ENCODE data around the gene GPR148.
"Not testable (repeated sequence)": the region's sequence is repeated elsewhere in the genome, so short reads cannot be mapped to it uniquely, and the experiment has no call there.

The GPR148 gene, protein sequence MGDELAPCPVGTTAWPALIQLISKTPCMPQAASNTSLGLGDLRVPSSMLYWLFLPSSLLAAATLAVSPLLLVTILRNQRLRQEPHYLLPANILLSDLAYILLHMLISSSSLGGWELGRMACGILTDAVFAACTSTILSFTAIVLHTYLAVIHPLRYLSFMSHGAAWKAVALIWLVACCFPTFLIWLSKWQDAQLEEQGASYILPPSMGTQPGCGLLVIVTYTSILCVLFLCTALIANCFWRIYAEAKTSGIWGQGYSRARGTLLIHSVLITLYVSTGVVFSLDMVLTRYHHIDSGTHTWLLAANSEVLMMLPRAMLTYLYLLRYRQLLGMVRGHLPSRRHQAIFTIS

DNA sequence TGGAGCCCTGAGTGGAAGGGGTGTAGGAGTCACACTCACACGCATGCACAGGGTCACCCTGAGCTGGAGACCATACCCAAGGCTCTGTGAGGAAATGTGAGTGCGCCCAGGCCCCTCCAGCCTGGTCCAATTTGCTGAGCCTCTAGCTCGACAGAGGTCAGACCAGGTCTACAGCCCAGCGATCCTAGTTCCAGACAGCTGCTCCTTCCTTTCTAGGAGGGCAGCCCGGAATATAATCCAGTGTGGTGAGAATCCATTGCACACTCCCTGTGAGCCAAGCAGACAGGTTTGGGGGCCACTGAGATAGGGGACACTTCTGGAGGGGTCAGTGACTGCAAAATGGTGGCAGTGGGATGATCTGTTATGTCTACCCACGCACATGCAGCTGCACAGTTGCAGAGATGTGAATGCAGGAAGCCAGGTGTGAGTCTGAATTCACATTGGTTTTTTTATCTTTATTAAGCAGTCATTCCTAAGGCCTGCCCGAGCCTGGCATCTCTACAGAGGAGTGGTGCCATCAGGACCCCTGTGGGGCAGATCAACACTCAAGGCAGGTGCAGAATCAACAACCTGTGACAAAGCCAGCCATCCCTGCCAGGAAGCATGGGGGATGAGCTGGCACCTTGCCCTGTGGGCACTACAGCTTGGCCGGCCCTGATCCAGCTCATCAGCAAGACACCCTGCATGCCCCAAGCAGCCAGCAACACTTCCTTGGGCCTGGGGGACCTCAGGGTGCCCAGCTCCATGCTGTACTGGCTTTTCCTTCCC lies at the start of gene GPR148:
Gene GPR148, plus strand, starts transcription at position 522 of the 768 bp plus-strand sequence. Its CDS starts 82 bp downstream, at position 604.
- Mint-ChIP-seq H3K27me3 (peaks cover 4% of the 10 kb centered on the region), H3K27ac (peak within 1 kb of the TSS; percentile 50), H3K9me3 (no peaks in the 10 kb centered on the region), H3K36me3 (ENCODE audit: low read depth) (no peaks in the 10 kb centered on the region), H3K4me1 (peaks cover 8% of the 10 kb centered on the region), H3K4me3 (peak within 1 kb of the TSS; percentile 70)
- DNase-seq = no peak
- no peak for ATAC-seq

DNA sequence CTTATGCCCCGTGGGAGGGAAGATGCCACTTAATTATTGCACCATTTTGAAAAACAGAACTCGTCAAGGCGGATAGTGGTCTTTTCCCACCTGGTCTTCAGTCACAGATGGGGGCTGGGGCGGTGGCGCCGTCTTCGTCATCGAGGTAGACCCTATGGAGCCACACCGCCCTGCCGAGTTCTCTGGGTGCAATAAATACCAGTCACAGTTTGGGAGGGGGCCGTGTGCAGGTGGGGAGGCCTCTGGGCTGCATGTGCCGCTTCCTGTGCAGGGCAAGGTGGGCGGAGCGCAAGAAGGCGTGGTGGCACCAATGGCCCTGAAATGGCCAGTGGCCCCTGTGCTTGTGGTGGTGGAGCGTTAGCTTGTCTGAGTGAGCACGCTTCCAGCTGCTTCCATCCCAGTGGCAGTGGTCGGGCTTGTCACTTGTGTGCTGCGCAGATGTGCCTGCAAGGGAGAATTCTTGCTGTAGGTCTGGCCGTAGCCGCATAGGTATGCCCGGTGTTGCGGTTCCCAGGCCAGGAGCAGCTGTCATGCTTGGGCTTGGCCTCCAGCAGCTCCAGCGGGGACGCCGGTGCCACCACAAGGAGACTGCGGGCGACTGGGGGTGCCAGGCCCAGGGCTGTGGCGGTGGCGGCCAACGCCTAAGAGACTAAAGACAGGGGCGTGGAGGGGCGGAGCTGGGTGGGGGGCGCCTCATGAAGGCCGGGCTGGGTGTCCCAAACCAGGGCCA lies 36.7 kb upstream of the GPR148 start:
- not testable (repeated sequence) for H3K9me3 Mint-ChIP-seq; H3K27ac Mint-ChIP-seq; H3K27me3 Mint-ChIP-seq; H3K36me3 Mint-ChIP-seq (ENCODE audit: low read depth); H3K4me1 Mint-ChIP-seq; H3K4me3 Mint-ChIP-seq; DNase-seq; ATAC-seq

DNA sequence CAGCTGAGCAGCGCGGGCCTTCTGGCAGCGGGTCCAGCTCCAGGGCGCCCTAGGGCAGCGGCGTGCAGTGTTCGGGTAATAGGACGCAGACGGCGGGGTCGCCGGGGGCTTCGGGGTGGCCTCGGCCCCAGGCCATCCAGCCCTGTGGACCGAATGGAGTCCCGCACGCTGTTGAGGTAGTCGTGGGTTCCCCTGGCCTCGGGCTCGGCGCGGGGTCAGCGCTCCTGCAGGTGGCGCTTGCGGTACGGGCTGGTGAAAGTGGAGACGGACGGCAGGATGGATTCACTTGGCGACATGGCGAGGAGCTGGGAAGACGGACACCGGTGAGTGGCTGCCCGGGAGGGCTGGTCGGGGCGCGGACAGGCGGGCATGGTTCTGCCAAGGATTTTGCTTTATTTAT lies 35.4 kb upstream of the GPR148 start:
- peak; percentile 46 for ATAC-seq
- H3K27ac Mint-ChIP-seq; H3K9me3 Mint-ChIP-seq; H3K27me3 Mint-ChIP-seq; H3K4me3 Mint-ChIP-seq; H3K4me1 Mint-ChIP-seq; H3K36me3 Mint-ChIP-seq (ENCODE audit: low read depth): not testable (repeated sequence)
- peak; percentile 27 for DNase-seq

DNA sequence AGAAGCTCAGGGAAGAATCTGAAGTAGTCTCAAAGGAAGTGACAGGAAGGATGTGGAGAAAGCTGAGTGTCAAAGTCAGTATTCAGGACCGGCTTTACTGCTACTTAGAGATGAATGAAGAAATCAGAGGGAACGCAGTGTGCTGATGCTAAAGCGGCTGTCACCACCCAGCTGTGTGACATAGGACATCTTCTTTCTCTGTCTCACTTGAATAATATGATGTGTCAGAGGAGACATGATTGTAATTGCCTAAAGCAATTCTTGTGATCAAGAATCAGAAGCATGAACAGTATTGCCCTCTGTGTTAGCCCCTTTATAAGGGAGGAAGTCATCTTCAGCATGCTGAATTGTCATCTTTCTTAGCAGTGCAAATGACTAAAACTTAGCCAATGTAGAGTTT lies 25.6 kb upstream of the GPR148 start:
- not testable (repeated sequence) for H3K4me3 Mint-ChIP-seq; DNase-seq; H3K27ac Mint-ChIP-seq; H3K27me3 Mint-ChIP-seq; H3K4me1 Mint-ChIP-seq; H3K36me3 Mint-ChIP-seq (ENCODE audit: low read depth); H3K9me3 Mint-ChIP-seq; ATAC-seq

DNA sequence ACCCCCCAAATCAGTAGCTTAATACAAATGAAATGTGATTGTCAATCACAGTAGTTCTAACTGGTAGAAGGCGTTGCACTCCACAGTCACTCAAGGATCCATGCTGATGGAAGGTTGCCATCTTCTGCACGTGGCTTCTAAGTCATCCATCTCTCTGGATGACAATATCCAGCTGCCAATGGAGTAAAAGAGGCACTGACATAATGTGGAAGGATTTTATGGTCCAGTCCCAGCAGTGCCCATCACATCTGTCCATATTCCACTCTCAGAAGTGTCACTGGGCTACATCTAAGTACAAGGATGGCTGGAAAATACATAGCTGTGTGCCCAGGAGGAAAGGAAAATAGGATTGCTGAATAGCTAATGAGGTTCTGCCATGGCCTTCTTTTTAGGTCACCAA lies 14.1 kb upstream of the GPR148 start:
- not testable (repeated sequence) for H3K27me3 Mint-ChIP-seq; H3K36me3 Mint-ChIP-seq (ENCODE audit: low read depth); H3K27ac Mint-ChIP-seq; H3K4me1 Mint-ChIP-seq; H3K4me3 Mint-ChIP-seq; DNase-seq; ATAC-seq; H3K9me3 Mint-ChIP-seq

DNA sequence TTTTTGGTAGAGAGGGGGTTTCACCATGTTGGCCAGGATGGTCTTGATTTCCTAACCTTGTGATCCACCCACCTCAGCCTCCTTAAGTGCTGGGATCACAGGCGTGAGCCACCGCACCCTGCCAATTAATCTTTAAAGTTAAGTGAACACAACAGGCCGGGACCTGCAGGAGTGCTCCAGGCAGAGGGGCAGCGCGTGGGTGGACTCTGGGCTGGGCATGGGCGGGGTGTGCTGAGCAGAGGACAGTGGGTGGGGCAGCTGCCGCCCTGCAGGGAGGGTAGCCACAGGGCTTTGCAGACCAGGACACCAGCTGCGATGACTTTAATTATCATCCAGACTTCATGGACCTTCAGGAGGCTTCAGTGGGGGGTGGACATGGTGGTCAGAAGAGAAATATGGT lies 8.8 kb upstream of the GPR148 start:
- ATAC-seq (no peak), DNase-seq (no peak)
- no peak overlapping the region for H3K4me3 Mint-ChIP-seq
- H3K27me3 Mint-ChIP-seq = peaks cover 7% of the 10 kb centered on the region
- H3K9me3 Mint-ChIP-seq = no peaks in the 10 kb centered on the region
- H3K36me3 Mint-ChIP-seq (ENCODE audit: low read depth) = no peaks in the 10 kb centered on the region
- no peaks in the 10 kb centered on the region for H3K4me1 Mint-ChIP-seq
- H3K27ac Mint-ChIP-seq = no peak overlapping the region

DNA sequence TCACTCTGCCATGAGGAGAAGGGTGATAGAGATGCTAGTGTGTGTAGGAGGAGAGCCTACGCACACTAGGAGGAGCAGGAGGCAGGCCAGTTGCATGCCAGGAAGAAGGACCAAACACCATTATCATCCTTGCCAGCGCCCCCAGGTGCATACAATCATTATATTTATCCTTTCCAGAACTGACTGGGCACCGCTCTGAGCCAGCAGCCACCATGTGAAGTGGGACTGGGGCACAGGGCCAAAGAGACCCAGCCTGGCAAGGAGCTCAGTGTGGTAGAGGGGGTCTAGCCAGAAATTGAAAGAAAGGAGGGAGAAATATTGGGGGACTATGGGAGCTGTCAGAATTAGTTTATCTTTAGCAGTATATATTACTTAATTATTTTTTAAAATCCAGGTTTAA lies 8.3 kb upstream of the GPR148 start:
- Mint-ChIP-seq H3K4me1 (no peaks in the 10 kb centered on the region), H3K27me3 (peaks cover 7% of the 10 kb centered on the region), H3K9me3 (no peaks in the 10 kb centered on the region), H3K4me3 (no peak overlapping the region), H3K36me3 (ENCODE audit: low read depth) (no peaks in the 10 kb centered on the region), H3K27ac (no peak overlapping the region)
- ATAC-seq (no peak), DNase-seq (no peak)

DNA sequence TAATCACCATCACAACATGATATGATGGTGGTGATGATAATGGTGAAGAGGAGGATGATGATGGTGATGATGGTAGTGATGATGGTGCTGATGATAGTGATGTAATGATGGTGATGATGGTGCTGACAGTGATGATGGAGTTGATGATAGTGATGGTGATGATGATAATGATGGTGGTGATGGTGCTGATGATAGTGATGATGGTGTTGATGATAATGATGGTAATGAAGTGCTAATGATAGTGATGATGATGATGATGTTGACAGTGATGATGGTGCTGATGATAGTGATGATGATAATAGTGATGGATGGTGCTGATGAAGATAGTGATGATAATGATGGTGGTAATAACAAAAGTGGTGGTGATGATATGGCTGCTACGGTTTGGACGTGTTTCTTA lies 4.4 kb upstream of the GPR148 start:
- Mint-ChIP-seq H3K36me3 (ENCODE audit: low read depth) (no peaks in the 10 kb centered on the region), H3K27ac (no peak overlapping the region), H3K4me1 (peaks cover 8% of the 10 kb centered on the region), H3K4me3 (no peak overlapping the region), H3K27me3 (peaks cover 9% of the 10 kb centered on the region), H3K9me3 (no peaks in the 10 kb centered on the region)
- DNase-seq (no peak), ATAC-seq (no peak)

DNA sequence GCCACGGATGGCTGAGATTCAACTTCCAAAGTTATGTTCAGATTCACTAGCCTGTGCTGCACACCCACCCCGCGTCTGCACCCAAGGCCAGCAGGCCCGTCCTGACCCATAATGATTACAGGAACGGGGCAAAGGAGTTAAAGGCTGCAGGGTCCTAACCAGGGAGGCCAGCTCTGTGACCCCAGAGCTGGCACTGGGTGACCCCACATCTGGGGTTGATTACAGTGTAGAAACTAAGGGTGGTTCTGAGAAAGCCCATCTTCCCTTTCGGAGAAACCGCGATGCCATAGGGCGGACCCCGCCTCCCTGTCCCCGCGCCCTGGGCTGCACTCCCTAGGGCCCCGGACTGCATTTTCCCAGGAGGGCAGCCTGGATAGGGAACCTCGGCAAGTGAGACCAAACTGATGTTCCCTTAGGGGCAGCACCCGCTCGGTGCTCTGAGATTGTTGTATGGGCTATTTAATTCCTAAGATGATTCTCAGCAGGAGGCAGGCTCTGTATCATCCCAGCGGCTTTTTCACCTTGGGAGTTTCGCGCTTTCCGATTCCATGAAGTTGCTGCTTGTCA lies 2.2 kb upstream of the GPR148 start:
- Mint-ChIP-seq H3K36me3 (ENCODE audit: low read depth) (no peaks in the 10 kb centered on the region), H3K27ac (no peak overlapping the region), H3K4me3 (peak overlapping the region; percentile 70), H3K27me3 (peaks cover 4% of the 10 kb centered on the region), H3K9me3 (no peaks in the 10 kb centered on the region), H3K4me1 (peaks cover 8% of the 10 kb centered on the region)
- no peak for ATAC-seq
- DNase-seq = no peak

DNA sequence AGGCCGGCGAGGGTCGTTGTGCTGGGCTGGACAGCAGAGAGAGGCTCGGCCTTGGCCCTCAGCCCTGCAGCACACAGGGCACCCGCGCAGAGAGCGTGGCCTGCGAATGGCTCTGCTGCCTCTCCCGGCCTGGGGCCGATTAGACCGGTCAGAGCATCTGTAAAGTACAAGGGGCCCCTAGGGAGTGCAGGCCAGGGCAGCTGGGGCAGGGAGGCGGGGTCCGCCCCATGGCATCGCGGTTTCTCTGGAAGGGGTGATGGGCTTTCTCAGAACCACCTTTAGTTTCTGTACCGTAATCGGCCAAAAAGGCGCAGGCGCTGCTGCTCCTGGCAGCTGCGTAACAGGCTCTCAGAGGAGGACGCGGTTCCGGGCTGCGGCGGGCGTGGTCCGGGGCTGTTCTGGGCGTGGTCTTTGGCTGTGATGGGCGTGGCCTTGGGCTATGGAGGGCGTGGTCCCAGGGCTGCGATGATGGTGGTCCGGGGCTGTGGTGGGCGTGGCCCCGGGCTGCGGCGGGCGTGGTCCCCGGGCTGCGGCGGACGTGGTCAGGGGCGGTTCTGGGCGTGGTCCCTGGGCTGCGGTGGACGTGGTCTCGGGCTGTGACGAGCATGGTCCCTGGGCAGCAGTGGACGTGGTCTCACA lies 1.5 kb upstream of the GPR148 start:
- Mint-ChIP-seq H3K36me3 (ENCODE audit: low read depth) (no peaks in the 10 kb centered on the region), H3K27ac (peak overlapping the region; percentile 15), H3K9me3 (no peaks in the 10 kb centered on the region), H3K27me3 (peaks cover 4% of the 10 kb centered on the region), H3K4me1 (peaks cover 8% of the 10 kb centered on the region), H3K4me3 (peak overlapping the region; percentile 70)
- ATAC-seq (peak; percentile 88), DNase-seq (peak; percentile 89)

DNA sequence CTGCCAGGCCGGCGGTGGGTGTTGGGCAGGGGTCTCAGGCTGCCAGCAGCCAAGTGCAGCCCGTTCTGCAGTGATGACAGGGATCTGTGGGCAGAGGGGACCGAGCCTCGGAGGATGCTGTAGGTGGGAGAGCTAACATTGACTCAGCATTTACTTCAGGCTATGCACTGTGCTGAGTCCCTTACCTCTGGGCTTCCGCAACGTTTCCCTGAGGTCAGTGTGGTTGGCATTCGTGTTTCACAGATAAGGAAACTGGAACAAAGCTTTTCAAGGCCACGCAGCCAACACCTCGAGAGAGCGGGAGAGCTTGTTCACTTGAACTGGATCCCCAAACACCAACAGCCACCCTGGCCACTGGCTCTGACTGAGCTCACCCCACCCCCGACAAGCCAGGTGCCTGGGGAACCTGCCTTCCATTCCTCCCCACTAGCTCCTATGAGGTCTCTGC lies 839 bp upstream of the GPR148 start:
- Mint-ChIP-seq H3K27ac (peak overlapping the region; percentile 50), H3K27me3 (peaks cover 4% of the 10 kb centered on the region), H3K36me3 (ENCODE audit: low read depth) (no peaks in the 10 kb centered on the region), H3K4me1 (peaks cover 8% of the 10 kb centered on the region), H3K9me3 (no peaks in the 10 kb centered on the region), H3K4me3 (peak overlapping the region; percentile 70)
- DNase-seq (peak; percentile 23), ATAC-seq (peak; percentile 59)

DNA sequence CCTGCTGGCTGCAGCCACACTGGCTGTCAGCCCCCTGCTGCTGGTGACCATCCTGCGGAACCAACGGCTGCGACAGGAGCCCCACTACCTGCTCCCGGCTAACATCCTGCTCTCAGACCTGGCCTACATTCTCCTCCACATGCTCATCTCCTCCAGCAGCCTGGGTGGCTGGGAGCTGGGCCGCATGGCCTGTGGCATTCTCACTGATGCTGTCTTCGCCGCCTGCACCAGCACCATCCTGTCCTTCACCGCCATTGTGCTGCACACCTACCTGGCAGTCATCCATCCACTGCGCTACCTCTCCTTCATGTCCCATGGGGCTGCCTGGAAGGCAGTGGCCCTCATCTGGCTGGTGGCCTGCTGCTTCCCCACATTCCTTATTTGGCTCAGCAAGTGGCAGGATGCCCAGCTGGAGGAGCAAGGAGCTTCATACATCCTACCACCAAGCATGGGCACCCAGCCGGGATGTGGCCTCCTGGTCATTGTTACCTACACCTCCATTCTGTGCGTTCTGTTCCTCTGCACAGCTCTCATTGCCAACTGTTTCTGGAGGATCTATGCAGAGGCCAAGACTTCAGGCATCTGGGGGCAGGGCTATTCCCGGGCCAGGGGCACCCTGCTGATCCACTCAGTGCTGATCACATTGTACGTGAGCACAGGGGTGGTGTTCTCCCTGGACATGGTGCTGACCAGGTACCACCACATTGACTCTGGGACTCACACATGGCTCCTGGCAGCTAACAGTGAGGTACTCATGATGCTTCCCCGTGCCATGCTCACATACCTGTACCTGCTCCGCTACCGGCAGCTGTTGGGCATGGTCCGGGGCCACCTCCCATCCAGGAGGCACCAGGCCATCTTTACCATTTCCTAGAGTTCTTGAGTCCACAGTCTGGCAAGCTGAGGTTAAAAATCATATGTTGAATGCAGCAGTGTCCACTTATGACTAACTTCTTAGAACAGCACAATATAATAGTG lies 741 bp downstream of the GPR148 start:
- ATAC-seq = no peak

DNA sequence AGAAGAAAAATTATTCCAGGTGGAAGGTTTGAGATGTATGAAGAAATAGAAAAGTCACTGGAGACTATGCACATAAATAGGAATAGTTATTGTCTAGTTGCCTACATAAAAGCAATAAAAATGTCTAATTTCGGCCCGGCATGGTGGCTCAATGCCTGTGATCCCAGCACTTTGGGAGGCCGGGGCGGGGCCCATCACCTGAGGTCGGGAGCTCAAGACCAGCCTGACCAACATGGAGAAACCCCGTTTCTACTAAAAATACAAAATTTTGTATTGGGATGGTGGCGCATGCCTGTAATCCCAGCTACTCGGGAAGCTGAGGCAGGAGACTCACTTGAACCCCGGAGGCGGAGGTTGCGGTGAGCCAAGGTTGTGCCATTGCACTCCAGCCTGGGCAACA lies 3.4 kb downstream of the GPR148 start:
- not testable (repeated sequence) for H3K36me3 Mint-ChIP-seq (ENCODE audit: low read depth); H3K4me3 Mint-ChIP-seq; DNase-seq; ATAC-seq; H3K27ac Mint-ChIP-seq; H3K4me1 Mint-ChIP-seq; H3K27me3 Mint-ChIP-seq
- peaks cover 14% of the 10 kb centered on the region for H3K9me3 Mint-ChIP-seq

More for the DNA sequence above, 741 bp downstream of the GPR148 start:
- no peak overlapping the region for H3K27ac Mint-ChIP-seq
- DNase-seq = no peak
- peaks cover 6% of the 10 kb centered on the region for H3K9me3 Mint-ChIP-seq
- peaks cover 8% of the 10 kb centered on the region for H3K27me3 Mint-ChIP-seq
- H3K4me1 Mint-ChIP-seq = peaks cover 8% of the 10 kb centered on the region
- H3K36me3 Mint-ChIP-seq (ENCODE audit: low read depth) = no peaks in the 10 kb centered on the region
- H3K4me3 Mint-ChIP-seq = no peak overlapping the region
